GM19035 (cell line): Measurements from ENCODE around the gene NHSL2.
"Not testable (repeated sequence)": the region's sequence is repeated elsewhere in the genome, so short reads cannot be mapped to it uniquely, and the experiment has no call there.

Experiments
- ATAC-seq: cut with Tn5 transposase; IDR thresholded peaks from one replicate; pipeline ENCODE4 v1.9.1; 2021; ENCODE audit not compliant: unreplicated experiment

Gene NHSL2

GRCh38 chrX:72146527-72146926, 235.9 kb downstream of the NHSL2 start:
- ATAC-seq: no peak

GRCh38 chrX:72158773-72159172, 248.1 kb downstream of the NHSL2 start:
- no peak for ATAC-seq

GRCh38 chrX:72159769-72160168, 249.1 kb downstream of the NHSL2 start:
- ATAC-seq: no peak

GRCh38 chrX:72165551-72165950, 254.9 kb downstream of the NHSL2 start:
- ATAC-seq: no peak

- ATAC-seq: no peak
These were observed 258.5 kb downstream of the NHSL2 start for GRCh38 chrX:72169008-72169728.

GRCh38 chrX:72176289-72176688, 265.6 kb downstream of the NHSL2 start:
- not testable (repeated sequence) for ATAC-seq

- ATAC-seq: no peak
These were observed 266.3 kb downstream of the NHSL2 start for GRCh38 chrX:72176981-72177380.

- ATAC-seq: peak; percentile 5
These were observed 269.9 kb downstream of the NHSL2 start for GRCh38 chrX:72180539-72180938.

GRCh38 chrX:72181178-72182125, 270.8 kb downstream of the NHSL2 start, which contains the start of gene PIN4:
PIN4 (plus strand) TSS chrX:72181757; CDS start chrX:72181786, 29 bp downstream.
- ATAC-seq: peak; percentile 96

GRCh38 chrX:72182924-72183323, 272.3 kb downstream of the NHSL2 start:
- ATAC-seq: no peak

GRCh38 chrX:72201836-72202536, 291.3 kb downstream of the NHSL2 start:
- ATAC-seq: no peak
